Posterior cingulate gyrus (tissue), 11 donors: ENCODE results near the gene PCDHB16.
"Not testable (repeated sequence)": the region's sequence is repeated elsewhere in the genome, so short reads cannot be mapped to it uniquely, and the experiment has no call there.

ENCODE experiments used
- DNase-seq, 10 donors: peaks; one replicate each; pipeline versions ENCODE4 v3.0.0 to v3.0.0-alpha.2; 2020 to 2021; ENCODE audit warnings: mixed read lengths in 3 of 10
- intact Hi-C: fragments of 100-400 bp; cut with DNase I; formaldehyde crosslinking; loops from one replicate; pipeline ENCODE4 v1.15.1; 2023

Gene PCDHB16

DNA sequence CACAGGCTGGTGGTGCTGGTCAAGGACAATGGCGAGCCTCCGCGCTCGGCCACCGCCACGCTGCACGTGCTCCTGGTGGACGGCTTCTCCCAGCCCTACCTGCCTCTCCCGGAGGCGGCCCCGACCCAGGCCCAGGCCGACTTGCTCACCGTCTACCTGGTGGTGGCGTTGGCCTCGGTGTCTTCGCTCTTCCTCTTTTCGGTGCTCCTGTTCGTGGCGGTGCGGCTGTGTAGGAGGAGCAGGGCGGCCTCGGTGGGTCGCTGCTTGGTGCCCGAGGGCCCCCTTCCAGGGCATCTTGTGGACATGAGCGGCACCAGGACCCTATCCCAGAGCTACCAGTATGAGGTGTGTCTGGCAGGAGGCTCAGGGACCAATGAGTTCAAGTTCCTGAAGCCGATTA is 33.8 kb downstream of the PCDHB16 start:
- peak in 1 of 10 donors; percentile 79 for DNase-seq
- intact Hi-C loops: not testable (repeated sequence)

DNA sequence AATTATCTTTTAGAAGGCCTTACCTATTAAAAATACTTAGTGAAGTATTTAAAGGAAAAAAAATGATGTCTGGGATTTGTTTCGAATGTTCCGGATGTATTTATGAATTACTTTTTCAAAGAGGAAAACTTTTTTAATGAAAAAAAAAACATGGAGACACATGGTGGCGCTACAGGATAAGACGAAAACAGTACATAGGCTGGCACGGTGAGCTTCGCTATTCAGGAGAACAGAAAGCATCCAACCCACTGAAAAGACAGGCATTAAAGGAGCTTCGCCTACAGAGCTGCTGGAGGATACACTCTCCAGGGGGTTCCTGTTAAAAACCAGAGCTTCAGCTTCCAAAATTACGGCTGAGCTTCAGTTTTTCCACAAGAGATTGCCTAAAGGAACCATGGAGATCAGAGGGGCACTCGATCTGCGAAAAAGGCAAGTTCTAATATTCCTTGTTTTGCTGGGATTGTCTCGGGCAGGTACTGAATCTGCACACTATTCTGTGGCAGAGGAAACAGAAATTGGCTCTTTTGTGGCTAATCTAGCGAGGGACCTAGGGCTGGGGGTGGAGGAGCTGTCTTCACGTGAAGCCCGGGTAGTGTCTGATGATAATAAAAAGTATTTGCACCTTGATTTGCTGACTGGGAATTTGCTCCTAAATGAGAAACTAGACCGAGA is 41.1 kb downstream of the PCDHB16 start, which contains the start of gene PCDHB14:
TSS of gene PCDHB14 (plus strand) at position 232 of the 672 bp plus-strand sequence. CDS start at position 395, 163 bp downstream.
- intact Hi-C loops: no loop called here
- no peak for DNase-seq

DNA sequence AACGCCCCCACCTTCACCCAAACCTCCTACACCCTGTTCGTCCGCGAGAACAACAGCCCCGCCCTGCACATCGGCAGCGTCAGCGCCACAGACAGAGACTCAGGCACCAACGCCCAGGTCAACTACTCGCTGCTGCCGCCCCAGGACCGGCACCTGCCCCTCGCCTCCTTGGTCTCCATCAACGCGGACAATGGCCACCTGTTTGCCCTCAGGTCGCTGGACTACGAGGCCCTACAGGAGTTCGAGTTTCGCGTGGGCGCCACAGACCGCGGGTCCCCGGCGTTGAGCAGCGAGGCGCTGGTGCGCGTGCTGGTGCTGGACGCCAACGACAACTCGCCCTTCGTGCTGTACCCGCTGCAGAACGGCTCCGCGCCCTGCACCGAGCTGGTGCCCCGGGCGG is 42.7 kb downstream of the PCDHB16 start:
- intact Hi-C loops: not testable (repeated sequence)
- DNase-seq: peak in 1 of 10 donors; percentile 75

DNA sequence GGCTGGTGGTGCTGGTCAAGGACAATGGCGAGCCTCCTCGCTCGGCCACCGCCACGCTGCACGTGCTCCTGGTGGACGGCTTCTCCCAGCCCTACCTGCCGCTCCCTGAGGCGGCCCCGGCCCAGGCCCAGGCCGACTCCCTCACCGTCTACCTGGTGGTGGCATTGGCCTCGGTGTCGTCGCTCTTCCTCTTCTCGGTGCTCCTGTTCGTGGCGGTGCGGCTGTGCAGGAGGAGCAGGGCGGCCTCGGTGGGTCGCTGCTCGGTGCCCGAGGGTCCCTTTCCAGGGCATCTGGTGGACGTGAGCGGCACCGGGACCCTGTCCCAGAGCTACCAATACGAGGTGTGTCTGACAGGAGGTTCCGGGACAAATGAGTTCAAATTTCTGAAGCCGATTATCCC is 43.2 kb downstream of the PCDHB16 start:
- intact Hi-C loops, DNase-seq: not testable (repeated sequence)

DNA sequence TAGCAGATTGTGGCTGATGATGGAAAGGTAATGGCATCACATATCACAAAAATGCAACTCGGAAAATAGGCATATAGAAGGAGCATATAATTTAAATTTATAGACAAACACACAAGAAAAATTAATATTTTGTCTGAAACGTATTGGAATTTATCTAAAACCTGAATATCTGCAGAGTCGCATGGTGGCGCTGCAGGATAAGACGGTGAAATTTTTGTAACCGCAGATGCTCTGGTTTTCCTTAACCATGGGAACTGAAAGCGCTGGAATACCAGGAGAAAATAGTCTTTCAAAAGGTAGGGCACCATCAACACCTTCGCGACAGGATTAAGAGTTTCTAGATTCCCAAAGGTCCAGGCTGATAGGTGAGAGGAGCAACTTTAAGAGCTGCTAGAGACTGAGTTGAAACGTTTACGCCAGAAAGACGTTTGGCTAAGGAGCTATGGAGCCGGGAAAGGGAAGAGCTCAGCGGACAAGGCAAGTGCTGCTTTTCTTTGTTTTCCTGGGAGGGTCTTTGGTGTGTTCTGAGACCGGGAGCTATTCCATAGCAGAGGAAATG is 52.0 kb downstream of the PCDHB16 start:
- no peak for DNase-seq
- intact Hi-C loops: no loop called here
